NT2/D1 (cell line): ENCODE data around the gene SERPINB4.

Experiments
- YY1 ChIP-seq: IDR thresholded peaks from 2 replicates; pipeline ENCODE4 v1.6.1; 2011; ENCODE audit not compliant: insufficient read length, insufficient read depth
- ZNF274 ChIP-seq: IDR thresholded peaks from 2 replicates; pipeline ENCODE4 v1.6.1; 2011; ENCODE audit warnings: mild to moderate bottlenecking, low read depth, low read length

DNA sequence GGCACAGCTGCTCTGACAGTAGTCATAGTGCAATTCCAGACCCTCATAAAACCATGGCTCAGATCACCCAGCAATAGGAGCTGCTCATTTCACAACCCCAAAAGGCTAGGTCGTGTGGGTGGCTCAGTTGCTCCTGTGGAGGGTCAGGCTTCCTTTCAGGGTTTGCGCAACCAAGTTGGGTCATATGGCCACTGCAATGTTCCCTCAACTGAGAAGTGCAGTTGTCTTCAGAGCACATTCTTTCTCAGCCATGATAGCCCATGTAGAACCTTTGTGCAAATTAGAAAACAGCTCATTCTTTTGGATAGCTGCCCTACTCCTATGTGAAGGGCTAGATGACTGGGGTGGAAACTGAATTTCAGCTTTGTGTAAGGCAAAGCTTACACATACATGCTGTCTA, 53.7 kb downstream of the SERPINB4 start:
- TF ChIP-seq ZNF274 (no peak), YY1 (no peak)
